ENCODE results near the gene MYO1C. TPM values are rescaled to one million over a fixed set of nuclear protein-coding genes. Genes with fewer than 3 reads are reported as not detected.

Gene MYO1C
- polyA plus RNA-seq, 1 donor from 2014 or later, result 5.7 TPM

- peaks cover 49% of the 10 kb centered on the region for H3K79me2 ChIP-seq (replicated peaks; ENCODE audit: insufficient read depth, low read length)
- H4K20me1 ChIP-seq (ENCODE audit: insufficient read depth), result peaks cover 4% of the 10 kb centered on the region
Measured at GRCh38 chr17:1455291-1455796, 37.1 kb downstream of the MYO1C start.

GRCh38 chr17:1454541-1454940, 37.9 kb downstream of the MYO1C start:
- H3K36me3 ChIP-seq (ENCODE audit: insufficient read depth, low read length), result no peaks in the 10 kb centered on the region
- H2AFZ ChIP-seq (ENCODE audit: low read depth, low read length), result no peak overlapping the region
- H3K27me3 ChIP-seq (ENCODE audit: insufficient read depth, low read depth, low read length), result no peaks in the 10 kb centered on the region
- peak overlapping the region; percentile 97 for H3K4me2 ChIP-seq (ENCODE audit: low read length)
- H3K9me2 ChIP-seq (ENCODE audit: insufficient read depth, low read length), result no peaks in the 10 kb centered on the region
- H3F3A ChIP-seq (ENCODE audit: insufficient read depth, low read length, poor library complexity, severe bottlenecking), result no peaks in the 10 kb centered on the region
- peaks cover 55% of the 10 kb centered on the region for H3K79me2 ChIP-seq (replicated peaks; ENCODE audit: insufficient read depth, low read length)
- H3K4me3 ChIP-seq (ENCODE audit: low read length), result peak overlapping the region; percentile 95
- peak overlapping the region; percentile 92 for H3K9ac ChIP-seq (ENCODE audit: low read length)
- peak overlapping the region; percentile 82 for H3K27ac ChIP-seq (ENCODE audit: low read length)
- no peaks in the 10 kb centered on the region for H3K9me3 ChIP-seq (ENCODE audit: low read length)
- H4K20me1 ChIP-seq (ENCODE audit: insufficient read depth), result peaks cover 4% of the 10 kb centered on the region
- no peak for TF ChIP-seq EZH2 (IDR thresholded peaks at IDR 0.05; ENCODE audit: borderline replicate concordance, insufficient read depth, low read length, poor library complexity, severe bottlenecking)
- no peak for TF ChIP-seq TAF1 (IDR thresholded peaks at IDR 0.05; ENCODE audit: low read depth)
- TF ChIP-seq SMC3 (conservative IDR thresholded peaks at IDR 0.05; ENCODE audit: poor library complexity), result no peak
- TF ChIP-seq POLR2AphosphoS5 (IDR thresholded peaks at IDR 0.05), result no peak
- no peak for TF ChIP-seq MXI1 (conservative IDR thresholded peaks at IDR 0.05; ENCODE audit: poor library complexity, severe bottlenecking)
- TF ChIP-seq RAD21 (conservative IDR thresholded peaks at IDR 0.05), result no peak
- no peak for TF ChIP-seq CTCF (IDR thresholded peaks at IDR 0.05; ENCODE audit: poor library complexity, severe bottlenecking)
- no peak for TF ChIP-seq EP300 (conservative IDR thresholded peaks at IDR 0.05; ENCODE audit: poor library complexity, severe bottlenecking)

More at GRCh38 chr17:1455291-1455796, 37.1 kb downstream of the MYO1C start:
- Histone ChIP-seq H3K4me3 (ENCODE audit: low read length) (peak overlapping the region; percentile 95), H3K9me3 (ENCODE audit: low read length) (no peaks in the 10 kb centered on the region), H3K4me2 (ENCODE audit: low read length) (peak overlapping the region; percentile 97), H3K27me3 (ENCODE audit: insufficient read depth, low read depth, low read length) (no peaks in the 10 kb centered on the region), H3K36me3 (ENCODE audit: insufficient read depth, low read length) (no peaks in the 10 kb centered on the region), H3K9me2 (ENCODE audit: insufficient read depth, low read length) (no peaks in the 10 kb centered on the region), H3K27ac (ENCODE audit: low read length) (peak overlapping the region; percentile 82), H3F3A (ENCODE audit: insufficient read depth, low read length, poor library complexity, severe bottlenecking) (no peaks in the 10 kb centered on the region), H2AFZ (ENCODE audit: low read depth, low read length) (peak overlapping the region; percentile 21), H3K9ac (ENCODE audit: low read length) (peak overlapping the region; percentile 92)
- TF ChIP-seq CTCF (IDR thresholded peaks at IDR 0.05; ENCODE audit: poor library complexity, severe bottlenecking) (peak; percentile 49), SMC3 (conservative IDR thresholded peaks at IDR 0.05; ENCODE audit: poor library complexity) (no peak), RAD21 (conservative IDR thresholded peaks at IDR 0.05) (no peak), EP300 (conservative IDR thresholded peaks at IDR 0.05; ENCODE audit: poor library complexity, severe bottlenecking) (no peak), EZH2 (IDR thresholded peaks at IDR 0.05; ENCODE audit: borderline replicate concordance, insufficient read depth, low read length, poor library complexity, severe bottlenecking) (no peak), TAF1 (IDR thresholded peaks at IDR 0.05; ENCODE audit: low read depth) (peak; percentile 2), REST (IDR thresholded peaks at IDR 0.05; ENCODE audit: borderline replicate concordance) (no peak)

Data from neural cell (in vitro differentiated cells).